ENCODE measurements around the gene ADD2. TPM values are rescaled to one million over a fixed set of nuclear protein-coding genes. Genes with fewer than 3 reads are reported as not detected.
A peak's percentile ranks its signal among the peaks of the same experiment; 100 is the strongest.

ADD2 gene
- total RNA-seq, 6 experiments from 2014 or later, result not detected

GRCh38 chr2:70702711-70703395 lies 65.1 kb downstream of the ADD2 start:
- H3K4me3 Mint-ChIP-seq, result peak overlapping the region; percentile 13; the same call in 1 of the 2 replicates
- H3K36me3 Mint-ChIP-seq (ENCODE audit: low read depth), result no peaks in the 10 kb centered on the region
- H3K27ac Mint-ChIP-seq, result no peak overlapping the region
- H3K9me3 Mint-ChIP-seq, result no peaks in the 10 kb centered on the region
- TF ChIP-seq, protein P1, sequence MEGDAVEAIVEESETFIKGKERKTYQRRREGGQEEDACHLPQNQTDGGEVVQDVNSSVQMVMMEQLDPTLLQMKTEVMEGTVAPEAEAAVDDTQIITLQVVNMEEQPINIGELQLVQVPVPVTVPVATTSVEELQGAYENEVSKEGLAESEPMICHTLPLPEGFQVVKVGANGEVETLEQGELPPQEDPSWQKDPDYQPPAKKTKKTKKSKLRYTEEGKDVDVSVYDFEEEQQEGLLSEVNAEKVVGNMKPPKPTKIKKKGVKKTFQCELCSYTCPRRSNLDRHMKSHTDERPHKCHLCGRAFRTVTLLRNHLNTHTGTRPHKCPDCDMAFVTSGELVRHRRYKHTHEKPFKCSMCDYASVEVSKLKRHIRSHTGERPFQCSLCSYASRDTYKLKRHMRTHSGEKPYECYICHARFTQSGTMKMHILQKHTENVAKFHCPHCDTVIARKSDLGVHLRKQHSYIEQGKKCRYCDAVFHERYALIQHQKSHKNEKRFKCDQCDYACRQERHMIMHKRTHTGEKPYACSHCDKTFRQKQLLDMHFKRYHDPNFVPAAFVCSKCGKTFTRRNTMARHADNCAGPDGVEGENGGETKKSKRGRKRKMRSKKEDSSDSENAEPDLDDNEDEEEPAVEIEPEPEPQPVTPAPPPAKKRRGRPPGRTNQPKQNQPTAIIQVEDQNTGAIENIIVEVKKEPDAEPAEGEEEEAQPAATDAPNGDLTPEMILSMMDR (IDR thresholded peaks at IDR 0.05), result no peak
- peaks cover 13% of the 10 kb centered on the region for H3K27me3 Mint-ChIP-seq (ENCODE audit: insufficient read depth)
- no peak for DNase-seq
- H3K4me1 Mint-ChIP-seq (ENCODE audit: low read depth), result no peaks in the 10 kb centered on the region

DNA sequence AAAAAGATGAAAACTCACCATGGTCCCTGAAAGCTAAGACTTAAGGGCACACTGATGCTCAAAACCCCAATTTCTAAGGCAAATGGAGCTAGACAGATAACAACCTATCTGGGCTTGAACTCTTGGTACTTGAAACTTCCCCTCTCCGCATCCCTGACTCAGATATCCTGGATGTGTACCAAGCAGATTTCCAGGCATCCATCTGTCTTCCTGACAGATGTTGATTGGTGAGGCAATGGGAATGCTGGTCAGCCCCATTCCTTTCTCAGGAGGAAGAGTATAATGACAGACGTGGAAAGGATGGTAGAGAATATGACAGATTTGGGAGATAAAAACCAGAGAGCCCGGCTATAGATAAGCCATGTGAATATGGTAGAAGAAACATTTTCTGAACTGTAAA lies 69.2 kb downstream of the ADD2 start:
- H3K27me3 Mint-ChIP-seq (ENCODE audit: insufficient read depth), result peaks cover 30% of the 10 kb centered on the region
- H3K4me1 Mint-ChIP-seq (ENCODE audit: low read depth), result no peaks in the 10 kb centered on the region
- no peak for DNase-seq
- H3K4me3 Mint-ChIP-seq, result no peak overlapping the region
- no peaks in the 10 kb centered on the region for H3K36me3 Mint-ChIP-seq (ENCODE audit: low read depth)
- H3K27ac Mint-ChIP-seq, result no peak overlapping the region
- H3K9me3 Mint-ChIP-seq, result no peaks in the 10 kb centered on the region
- TF ChIP-seq, protein P1 (IDR thresholded peaks at IDR 0.05), result no peak

GRCh38 chr2:70697603-70698383 lies 70.2 kb downstream of the ADD2 start:
- H3K27me3 Mint-ChIP-seq (ENCODE audit: insufficient read depth), result peaks cover 38% of the 10 kb centered on the region
- DNase-seq, result no peak
- no peaks in the 10 kb centered on the region for H3K4me1 Mint-ChIP-seq (ENCODE audit: low read depth)
- H3K36me3 Mint-ChIP-seq (ENCODE audit: low read depth), result no peaks in the 10 kb centered on the region
- no peaks in the 10 kb centered on the region for H3K9me3 Mint-ChIP-seq
- H3K27ac Mint-ChIP-seq, result no peak overlapping the region
- TF ChIP-seq, protein P1 (IDR thresholded peaks at IDR 0.05), result no peak
- no peak overlapping the region for H3K4me3 Mint-ChIP-seq

GRCh38 chr2:70696142-70696541 lies 71.9 kb downstream of the ADD2 start:
- Mint-ChIP-seq H3K27me3 (ENCODE audit: insufficient read depth) (peaks cover 44% of the 10 kb centered on the region), H3K9me3 (no peaks in the 10 kb centered on the region), H3K36me3 (ENCODE audit: low read depth) (no peaks in the 10 kb centered on the region), H3K27ac (no peak overlapping the region), H3K4me1 (ENCODE audit: low read depth) (no peaks in the 10 kb centered on the region), H3K4me3 (no peak overlapping the region)
- TF ChIP-seq, protein P1 (IDR thresholded peaks at IDR 0.05), result no peak
- no peak for DNase-seq

DNA sequence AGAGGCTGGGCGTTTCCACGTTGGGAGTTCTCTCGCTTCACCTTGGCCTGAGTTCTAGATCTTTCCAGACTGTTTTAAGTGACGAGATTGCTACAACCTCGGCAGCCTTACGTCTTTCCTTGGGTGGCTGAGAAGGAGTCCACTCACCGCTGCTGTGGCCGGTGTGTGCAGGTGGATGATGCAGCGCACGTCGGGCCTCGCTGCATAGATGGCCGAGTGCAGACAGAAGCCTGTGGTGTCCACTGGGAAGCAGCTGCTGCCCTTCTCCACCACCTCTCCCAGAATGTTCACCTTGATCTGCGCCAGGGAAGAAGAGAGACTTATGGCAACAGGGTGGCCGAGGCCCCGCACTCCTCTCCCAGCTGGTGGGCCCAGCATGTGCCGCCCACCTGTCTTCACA lies 75.7 kb downstream of the ADD2 start:
- DNase-seq, result no peak
- H3K4me1 Mint-ChIP-seq (ENCODE audit: low read depth), result peaks cover 5% of the 10 kb centered on the region
- H3K27ac Mint-ChIP-seq, result no peak overlapping the region
- no peaks in the 10 kb centered on the region for H3K36me3 Mint-ChIP-seq (ENCODE audit: low read depth)
- peaks cover 49% of the 10 kb centered on the region for H3K27me3 Mint-ChIP-seq (ENCODE audit: insufficient read depth)
- TF ChIP-seq, protein P1 (IDR thresholded peaks at IDR 0.05), result no peak
- no peaks in the 10 kb centered on the region for H3K9me3 Mint-ChIP-seq
- H3K4me3 Mint-ChIP-seq, result no peak overlapping the region
